ENCODE data around the gene BBS4. TPM values are rescaled to one million over a fixed set of nuclear protein-coding genes. Genes with fewer than 3 reads are reported as not detected.

Gene BBS4
- total and polyA plus RNA-seq, 2 donors from 2014 or later: 17.2 to 29.3 TPM

- Histone ChIP-seq H3K4me1 (ENCODE audit: control insufficient read depth in 2 of 3, insufficient read depth in 2 of 3, low read depth in 1 of 3, low read length in 3 of 3) (peaks cover 0 to 12% (median 4%) of the 10 kb centered on the region in 3 donors), H3K9me3 (ENCODE audit: control insufficient read depth in 2 of 3, insufficient read depth in 1 of 3, low read length in 3 of 3) (no peaks in the 10 kb centered on the region), H3K9ac (ENCODE audit: low read length in 3 of 3) (peak overlapping the region; percentile 66 to 92 (median 75)), H3K27me3 (ENCODE audit: control insufficient read depth, insufficient read depth, low read length) (no peaks in the 10 kb centered on the region), H3K4me3 (ENCODE audit: low read length in 3 of 3) (peak overlapping the region; percentile 75 to 97 (median 94)), H3K36me3 (ENCODE audit: control insufficient read depth in 2 of 3, insufficient read depth in 3 of 3, low read length in 3 of 3) (no peaks in the 10 kb centered on the region), H3K27ac (ENCODE audit: low read depth in 2 of 2, low read length in 2 of 2) (peak overlapping the region in 1 of 2 donors; percentile 94)
- intact Hi-C loops (cut with DNase I): no loop called here
- FAIRE-seq (no peak), DNase-seq (no peak)
- TF ChIP-seq CTCF (IDR thresholded peaks at IDR 0.05; ENCODE audit: borderline replicate concordance, extremely low read depth, insufficient read depth): no peak
These were observed 96.4 kb downstream of the BBS4 start for GRCh38 chr15:72782274-72783003.

GRCh38 chr15:72783004-72783639, 97.1 kb downstream of the BBS4 start:
- Histone ChIP-seq H3K27me3 (ENCODE audit: control insufficient read depth, insufficient read depth, low read length) (no peaks in the 10 kb centered on the region), H3K4me3 (ENCODE audit: low read length in 3 of 3) (peak overlapping the region; percentile 75 to 97 (median 94)), H3K27ac (ENCODE audit: low read depth in 2 of 2, low read length in 2 of 2) (peak overlapping the region; percentile 87 to 94), H3K4me1 (ENCODE audit: control insufficient read depth in 2 of 3, insufficient read depth in 2 of 3, low read depth in 1 of 3, low read length in 3 of 3) (peaks cover 0 to 12% (median 4%) of the 10 kb centered on the region in 3 donors), H3K9me3 (ENCODE audit: control insufficient read depth in 2 of 3, insufficient read depth in 1 of 3, low read length in 3 of 3) (no peaks in the 10 kb centered on the region), H3K36me3 (ENCODE audit: control insufficient read depth in 2 of 3, insufficient read depth in 3 of 3, low read length in 3 of 3) (no peaks in the 10 kb centered on the region), H3K9ac (ENCODE audit: low read length in 3 of 3) (peak overlapping the region; percentile 66 to 92 (median 75))
- no peak for TF ChIP-seq CTCF (IDR thresholded peaks at IDR 0.05; ENCODE audit: borderline replicate concordance, extremely low read depth, insufficient read depth)
- intact Hi-C loops (cut with DNase I): no loop called here
- DNase-seq (peak in 1 of 5 donors; percentile 60), FAIRE-seq (no peak)

GRCh38 chr15:72783640-72784455, 97.8 kb downstream of the BBS4 start, which contains the start of gene ADPGK:
Gene ADPGK, minus strand, starts transcription at chr15:72783758. Its CDS starts 67 bp downstream, at chr15:72783691.
- Histone ChIP-seq H3K36me3 (ENCODE audit: control insufficient read depth in 2 of 3, insufficient read depth in 3 of 3, low read length in 3 of 3) (no peaks in the 10 kb centered on the region), H3K9ac (ENCODE audit: low read length in 3 of 3) (peak within 1 kb of the TSS; percentile 66 to 92 (median 92)), H3K27me3 (ENCODE audit: control insufficient read depth, insufficient read depth, low read length) (no peaks in the 10 kb centered on the region), H3K4me3 (ENCODE audit: low read length in 3 of 3) (peak within 1 kb of the TSS; percentile 75 to 97 (median 94)), H3K4me1 (ENCODE audit: control insufficient read depth in 2 of 3, insufficient read depth in 2 of 3, low read depth in 1 of 3, low read length in 3 of 3) (peaks cover 0 to 12% (median 4%) of the 10 kb centered on the region in 3 donors), H3K27ac (ENCODE audit: low read depth in 2 of 2, low read length in 2 of 2) (peak within 1 kb of the TSS; percentile 87 to 94), H3K9me3 (ENCODE audit: control insufficient read depth in 2 of 3, insufficient read depth in 1 of 3, low read length in 3 of 3) (no peaks in the 10 kb centered on the region)
- intact Hi-C loops (cut with DNase I): no loop called here
- peak; percentile 47 for TF ChIP-seq CTCF (IDR thresholded peaks at IDR 0.05; ENCODE audit: borderline replicate concordance, extremely low read depth, insufficient read depth)
- DNase-seq (peak; percentile 95 to 98 (median 96)), FAIRE-seq (no peak)

Data from kidney (tissue), 14 donors.